HepG2 (cell line): ENCODE measurements around the gene FKBP8. TPM values are rescaled to one million over a fixed set of nuclear protein-coding genes. Genes with fewer than 3 reads are reported as not detected.

Experiments used
- BRCA1 ChIP-seq: sonication (generic); formaldehyde crosslinking; IDR thresholded peaks from 2 replicates; pipeline ENCODE4 v1.4.0; 2020; ENCODE audit warnings: missing genetic modification reagents
- CENPT ChIP-seq: sonication (generic); formaldehyde crosslinking; IDR thresholded peaks from 2 replicates; pipeline ENCODE4 v1.8.0; 2022; ENCODE audit warnings: low read depth, mild to moderate bottlenecking, moderate library complexity, missing genetic modification reagents
- GATAD1 ChIP-seq: IDR thresholded peaks from 2 replicates; pipeline ENCODE4 v1.6.1; 2016; ENCODE audit warnings: missing genetic modification reagents, missing compliant biosample characterization
- IKZF1 ChIP-seq: fragments of 450-650 bp; IDR thresholded peaks from 2 replicates; pipeline ENCODE4 v1.7.1; 2016
- KLF9 ChIP-seq: IDR thresholded peaks from 2 replicates; pipeline ENCODE4 v1.6.1; 2016; ENCODE audit warnings: low read depth
- NFE2L2 ChIP-seq: fragments of 150-350 bp; IDR thresholded peaks from 2 replicates; pipeline ENCODE4 v1.6.1; 2014; ENCODE audit warnings: low read length
- POLR2G ChIP-seq: fragments of 200-400 bp; formaldehyde crosslinking; IDR thresholded peaks from 2 replicates; pipeline ENCODE4 v1.6.1; 2018; ENCODE audit warnings: mild to moderate bottlenecking, low read depth, low read length, moderate library complexity
- RBAK ChIP-seq: sonication (generic); formaldehyde crosslinking; IDR thresholded peaks from 2 replicates; pipeline ENCODE4 v1.5.1; 2020; ENCODE audit warnings: mild to moderate bottlenecking, missing genetic modification reagents
- RNF219 ChIP-seq: sonication (generic); formaldehyde crosslinking; IDR thresholded peaks from 2 replicates; pipeline ENCODE4 v1.5.0; 2020; ENCODE audit warnings: mild to moderate bottlenecking, missing genetic modification reagents
- RXRB ChIP-seq: IDR thresholded peaks from 2 replicates; pipeline ENCODE4 v1.6.1; 2016; ENCODE audit warnings: borderline replicate concordance, missing genetic modification reagents, missing compliant biosample characterization
- SMARCE1 ChIP-seq: fragments of 450-650 bp; IDR thresholded peaks from 2 replicates; pipeline ENCODE4 v1.6.1; 2017; ENCODE audit warnings: borderline replicate concordance
- SNAI1 ChIP-seq: sonication (generic); formaldehyde crosslinking; IDR thresholded peaks from 2 replicates; pipeline ENCODE4 v1.5.0; 2020; ENCODE audit warnings: mild to moderate bottlenecking, missing genetic modification reagents, borderline replicate concordance
- SUZ12 ChIP-seq: fragments of 150-350 bp; IDR thresholded peaks from 2 replicates; pipeline ENCODE4 v1.6.1; 2014; ENCODE audit warnings: low read depth, low read length
- WIZ ChIP-seq: sonication (generic); formaldehyde crosslinking; IDR thresholded peaks from 2 replicates; pipeline ENCODE4 v1.5.1; 2020; ENCODE audit warnings: mild to moderate bottlenecking, missing genetic modification reagents
- ZFAT ChIP-seq: sonication (generic); formaldehyde crosslinking; conservative IDR thresholded peaks from 2 replicates; pipeline ENCODE4 v1.8.1; 2023; ENCODE audit warnings: missing genetic modification reagents, inconsistent platforms
- ZMAT3 ChIP-seq: sonication (generic); formaldehyde crosslinking; conservative IDR thresholded peaks from 2 replicates; pipeline ENCODE4 v1.7.0; 2021; ENCODE audit warnings: missing genetic modification reagents
- ZMYM3 ChIP-seq: sonication (generic); formaldehyde crosslinking; IDR thresholded peaks from 2 replicates; pipeline ENCODE4 v1.5.1; 2020; ENCODE audit warnings: mild to moderate bottlenecking, missing genetic modification reagents
- ZNF101 ChIP-seq: sonication (generic); formaldehyde crosslinking; IDR thresholded peaks from 2 replicates; pipeline ENCODE4 v1.4.0; 2020; ENCODE audit warnings: mild to moderate bottlenecking, low read depth, missing genetic modification reagents, borderline replicate concordance
- ZNF260 ChIP-seq: sonication (generic); formaldehyde crosslinking; IDR thresholded peaks from 2 replicates; pipeline ENCODE4 v1.4.0; 2020; ENCODE audit warnings: missing genetic modification reagents, low read depth, mild to moderate bottlenecking, borderline replicate concordance
- ZNF337 ChIP-seq: sonication (generic); formaldehyde crosslinking; IDR thresholded peaks from 2 replicates; pipeline ENCODE4 v1.5.1; 2020; ENCODE audit warnings: missing genetic modification reagents, low read depth, mild to moderate bottlenecking, borderline replicate concordance
- ZNF382 ChIP-seq: sonication (generic); formaldehyde crosslinking; IDR thresholded peaks from 2 replicates; pipeline ENCODE4 v1.5.0; 2020; ENCODE audit warnings: missing genetic modification reagents, mild to moderate bottlenecking, borderline replicate concordance
- ZNF775 ChIP-seq: sonication (generic); formaldehyde crosslinking; IDR thresholded peaks from 2 replicates; pipeline ENCODE4 v1.4.0; 2020; ENCODE audit warnings: missing genetic modification reagents, mild to moderate bottlenecking, moderate library complexity, borderline replicate concordance
- ZUFSP ChIP-seq: sonication (generic); formaldehyde crosslinking; IDR thresholded peaks from 2 replicates; pipeline ENCODE4 v1.9.0; 2021; ENCODE audit warnings: missing genetic modification reagents, mild to moderate bottlenecking, borderline replicate concordance
- polyA plus RNA-seq, 8 experiments: library from polyadenylated mRNA; depleted of rRNA in 3 of 8; stranded (reverse) in 7 of 8; unstranded in 1 of 8; fragments of >200 nt; fragmentation: Illumina TruSeq in 4 of 8; extraction: Trizol in 4 of 8; gene quantifications; 2 replicates each; pipeline versions ENCODE4 v1.2.1 to v1.2.3, GENCODE V29; 2011 to 2016; ENCODE audit warnings: low read depth in 4 of 8, missing spikeins in 1 of 8, mixed read lengths in 1 of 8; ENCODE audit not compliant: insufficient read depth in 1 of 8
- total RNA-seq, 5 experiments: library from RNA; depleted of rRNA; stranded (reverse); fragments of >200 nt; fragmentation: Illumina TruSeq; extraction: Trizol; gene quantifications; 2 replicates each; pipeline ENCODE4 v1.2.3, GENCODE V29; 2016; ENCODE audit warnings: low read depth in 1 of 5
- TF ChIP-seq, protein P1 (sequence below), 2 experiments: fragments of 450-650 bp in 1 of 2; sonication (generic) in 1 of 2; formaldehyde crosslinking; IDR thresholded peaks; 2 replicates each; pipeline versions ENCODE4 v1.5.0 to v1.8.0; 2020 to 2022; ENCODE audit warnings: mild to moderate bottlenecking in 1 of 2, missing genetic modification reagents in 1 of 2

Gene FKBP8
- total and polyA plus RNA-seq, 2 of the 13 experiments (the other 11 are each of a cell fraction or from before 2014, with no cell fraction given) = 81.7 to 93.9 TPM

DNA sequence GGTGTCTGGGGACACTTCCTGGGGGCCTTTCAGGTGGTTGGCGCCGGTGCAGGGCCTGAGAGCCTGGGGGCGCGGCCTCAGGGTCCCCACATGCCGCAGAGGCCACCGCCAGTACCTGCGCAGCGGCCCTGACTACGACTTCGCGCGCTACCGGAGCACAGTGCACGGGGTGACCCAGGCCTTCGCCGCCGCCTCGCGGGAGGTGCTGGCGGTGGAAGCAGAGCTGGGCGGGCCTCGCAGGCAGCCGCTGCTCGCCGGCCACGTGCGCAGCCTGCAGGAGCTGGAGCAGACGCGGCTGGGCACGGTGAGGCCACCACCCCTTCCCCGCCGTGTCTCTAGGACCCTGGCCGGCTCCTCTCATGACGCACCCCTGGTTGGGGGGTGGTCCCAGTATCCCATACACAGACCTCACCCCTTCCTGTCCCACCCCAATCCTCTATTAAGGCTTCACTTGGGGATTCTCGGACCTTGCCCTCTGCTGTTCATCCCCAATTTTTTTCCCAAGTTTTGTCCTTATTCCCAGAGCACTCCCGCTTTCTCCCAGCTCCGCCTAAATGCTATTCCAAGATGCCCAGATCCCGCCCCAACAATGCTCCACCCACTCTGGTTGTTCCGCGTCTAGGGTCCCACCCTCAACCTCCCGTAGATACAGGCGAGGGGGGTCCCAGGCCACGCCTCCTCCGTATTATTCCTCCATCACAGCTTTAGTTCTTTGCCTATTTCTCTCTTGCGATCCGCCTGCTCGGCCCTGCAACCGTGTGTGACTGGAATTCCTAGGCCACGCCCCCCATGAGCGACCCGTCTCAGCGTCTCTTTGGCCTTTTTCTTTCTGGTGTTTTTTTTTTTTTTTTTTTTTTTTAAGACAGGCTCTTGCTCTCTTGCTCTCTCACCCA, 46.3 kb upstream of the FKBP8 start (continued):
- TF ChIP-seq ZNF101 (CRISPR knock-in tag) = no peak
- peak; percentile 73; the same call in 1 of the 2 replicates for TF ChIP-seq SNAI1 (CRISPR knock-in tag)
- peak; percentile 50; the same call in 1 of the 2 replicates for TF ChIP-seq RXRB (CRISPR knock-in tag)
- no peak for TF ChIP-seq SMARCE1
- no peak for TF ChIP-seq SUZ12
- TF ChIP-seq ZFAT (CRISPR knock-in tag) = peak; percentile 89
- TF ChIP-seq, protein P1, sequence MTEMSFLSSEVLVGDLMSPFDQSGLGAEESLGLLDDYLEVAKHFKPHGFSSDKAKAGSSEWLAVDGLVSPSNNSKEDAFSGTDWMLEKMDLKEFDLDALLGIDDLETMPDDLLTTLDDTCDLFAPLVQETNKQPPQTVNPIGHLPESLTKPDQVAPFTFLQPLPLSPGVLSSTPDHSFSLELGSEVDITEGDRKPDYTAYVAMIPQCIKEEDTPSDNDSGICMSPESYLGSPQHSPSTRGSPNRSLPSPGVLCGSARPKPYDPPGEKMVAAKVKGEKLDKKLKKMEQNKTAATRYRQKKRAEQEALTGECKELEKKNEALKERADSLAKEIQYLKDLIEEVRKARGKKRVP (CRISPR knock-in tag; IDR thresholded peaks at IDR 0.05) = no peak; a peak in 1 of 4 replicates
- TF ChIP-seq ZNF260 (CRISPR knock-in tag) = peak; percentile 63; the same call in 1 of the 2 replicates
- TF ChIP-seq ZNF775 (CRISPR knock-in tag) = no peak
- no peak for TF ChIP-seq ZNF337 (CRISPR knock-in tag)
- no peak for TF ChIP-seq ZMYM3
- peak; percentile 95; the same call in 1 of the 2 replicates for TF ChIP-seq ZMAT3 (CRISPR knock-in tag)
- no peak for TF ChIP-seq KLF9
- TF ChIP-seq NFE2L2 = no peak
- peak; percentile 53; the same call in 1 of the 2 replicates for TF ChIP-seq WIZ (CRISPR knock-in tag)
- no peak for TF ChIP-seq ZUFSP
- no peak for TF ChIP-seq RNF219 (CRISPR knock-in tag)
- TF ChIP-seq CENPT = peak; percentile 99
- TF ChIP-seq BRCA1 = peak; percentile 91
- TF ChIP-seq IKZF1 = no peak
- no peak for TF ChIP-seq ZNF382 (CRISPR knock-in tag)
- peak; percentile 6; the same call in 1 of the 2 replicates for TF ChIP-seq POLR2G
- no peak for TF ChIP-seq RBAK (CRISPR knock-in tag)
- no peak; the same call in 1 of the 2 replicates for TF ChIP-seq GATAD1 (CRISPR knock-in tag)
